ENCODE measurements around the gene NKIRAS1.

NKIRAS1 gene

GRCh38 chr3:23931597-23931996, 14.8 kb upstream of the NKIRAS1 start:
- no peak for DNase-seq (ENCODE audit: low read depth, low spot score)
- in situ Hi-C loops (cut with HindIII; ENCODE audit: low sequenced_read_pairs) = no loop called here

GRCh38 chr3:23928524-23928923, 11.7 kb upstream of the NKIRAS1 start:
- in situ Hi-C loops (cut with HindIII; ENCODE audit: low sequenced_read_pairs) = no loop called here
- DNase-seq (ENCODE audit: low read depth, low spot score) = no peak
- TF ChIP-seq CTCF (IDR thresholded peaks at IDR 0.05; ENCODE audit: low read depth, low read length) = no peak
- H3K4me3 ChIP-seq (ENCODE audit: low read depth, low read length) = no peak overlapping the region

More at GRCh38 chr3:23931597-23931996, 14.8 kb upstream of the NKIRAS1 start:
- no peak overlapping the region for H3K4me3 ChIP-seq (ENCODE audit: low read depth, low read length)
- TF ChIP-seq CTCF (IDR thresholded peaks at IDR 0.05; ENCODE audit: low read depth, low read length) = no peak

- H3K4me3 ChIP-seq (ENCODE audit: low read depth, low read length) = no peak overlapping the region
- in situ Hi-C loops (cut with HindIII; ENCODE audit: low sequenced_read_pairs) = no loop called here
- peak; percentile 12 for TF ChIP-seq CTCF (IDR thresholded peaks at IDR 0.05; ENCODE audit: low read depth, low read length)
- no peak for DNase-seq (ENCODE audit: low read depth, low spot score)
Measured at GRCh38 chr3:23926736-23927135, 9.9 kb upstream of the NKIRAS1 start.

- no peak for DNase-seq (ENCODE audit: low read depth, low spot score)
- in situ Hi-C loops (cut with HindIII; ENCODE audit: low sequenced_read_pairs) = no loop called here
- no peak overlapping the region for H3K4me3 ChIP-seq (ENCODE audit: low read depth, low read length)
- no peak for TF ChIP-seq CTCF (IDR thresholded peaks at IDR 0.05; ENCODE audit: low read depth, low read length)
Measured at GRCh38 chr3:23926246-23926645, 9.5 kb upstream of the NKIRAS1 start.

- peak; percentile 76 for DNase-seq (ENCODE audit: low read depth, low spot score)
- H3K4me3 ChIP-seq (ENCODE audit: low read depth, low read length) = no peak overlapping the region
- no peak for TF ChIP-seq CTCF (IDR thresholded peaks at IDR 0.05; ENCODE audit: low read depth, low read length)
- in situ Hi-C loops (cut with HindIII; ENCODE audit: low sequenced_read_pairs) = no loop called here
Measured at GRCh38 chr3:23923786-23924185, 7.0 kb upstream of the NKIRAS1 start.

- no peak for DNase-seq (ENCODE audit: low read depth, low spot score)
- TF ChIP-seq CTCF (IDR thresholded peaks at IDR 0.05; ENCODE audit: low read depth, low read length) = no peak
- no peak overlapping the region for H3K4me3 ChIP-seq (ENCODE audit: low read depth, low read length)
- in situ Hi-C loops (cut with HindIII; ENCODE audit: low sequenced_read_pairs) = no loop called here
Measured at GRCh38 chr3:23921052-23921511, 4.3 kb upstream of the NKIRAS1 start.

GRCh38 chr3:23920151-23920655, 3.4 kb upstream of the NKIRAS1 start:
- in situ Hi-C loops (cut with HindIII; ENCODE audit: low sequenced_read_pairs) = no loop called here
- no peak for DNase-seq (ENCODE audit: low read depth, low spot score)
- no peak for TF ChIP-seq CTCF (IDR thresholded peaks at IDR 0.05; ENCODE audit: low read depth, low read length)
- no peak overlapping the region for H3K4me3 ChIP-seq (ENCODE audit: low read depth, low read length)

All from astrocyte of the spinal cord (primary cell).